D341Med (cell line): ENCODE measurements around the gene CSNK2A2.

Experiments
- DNase-seq: peaks from one replicate; pipeline ENCODE4 v3.0.0; 2012; ENCODE audit warnings: low spot score

CSNK2A2 gene

DNA sequence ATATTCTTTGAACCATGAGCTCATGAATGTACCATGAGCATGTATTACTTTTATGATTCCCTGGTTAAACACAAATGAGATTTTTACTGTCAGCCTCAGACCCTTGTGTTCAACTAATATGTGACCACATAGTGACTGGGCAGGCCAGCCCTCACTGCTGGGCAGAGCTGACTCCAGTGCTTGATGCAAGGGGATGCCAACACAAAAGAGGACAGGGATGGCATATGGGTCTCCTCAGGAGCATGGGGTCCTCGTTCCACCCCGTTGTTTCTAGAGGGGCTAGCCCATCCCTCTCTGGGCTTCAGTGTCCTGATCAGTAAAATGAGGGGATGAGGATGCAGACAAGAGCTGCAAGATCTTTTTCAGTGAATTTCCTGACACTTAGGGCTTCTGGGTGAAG is 88.0 kb downstream of the CSNK2A2 start:
- no peak for DNase-seq

GRCh38 chr16:58109330-58109729 is 88.6 kb downstream of the CSNK2A2 start:
- no peak for DNase-seq
